ENCODE data around the gene MRGPRX2. TPM values are rescaled to one million over a fixed set of nuclear protein-coding genes. Genes with fewer than 3 reads are reported as not detected.

MRGPRX2 gene
- total RNA-seq, 2 donors from 2014 or later, result not detected

DNA sequence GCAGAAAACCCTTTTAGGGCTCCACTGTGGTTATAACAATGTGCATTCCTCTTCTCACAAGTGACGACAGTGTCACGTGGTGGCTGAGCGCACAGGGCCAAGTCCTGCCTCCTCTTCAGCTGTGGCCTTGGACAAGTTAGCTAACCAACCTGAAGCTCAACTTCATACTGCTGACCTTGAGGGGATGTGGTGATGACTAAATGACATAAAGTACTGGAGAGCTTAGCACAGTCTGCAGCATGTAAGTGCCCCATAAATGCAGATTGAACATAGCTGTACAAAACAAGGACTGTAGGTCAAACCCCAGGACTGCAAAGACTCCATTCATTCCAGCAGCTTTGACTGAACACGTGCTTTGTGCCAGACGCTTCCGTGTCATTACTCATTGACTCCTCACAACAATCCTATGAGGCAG is 20.1 kb upstream of the MRGPRX2 start:
- TF ChIP-seq, protein P1, sequence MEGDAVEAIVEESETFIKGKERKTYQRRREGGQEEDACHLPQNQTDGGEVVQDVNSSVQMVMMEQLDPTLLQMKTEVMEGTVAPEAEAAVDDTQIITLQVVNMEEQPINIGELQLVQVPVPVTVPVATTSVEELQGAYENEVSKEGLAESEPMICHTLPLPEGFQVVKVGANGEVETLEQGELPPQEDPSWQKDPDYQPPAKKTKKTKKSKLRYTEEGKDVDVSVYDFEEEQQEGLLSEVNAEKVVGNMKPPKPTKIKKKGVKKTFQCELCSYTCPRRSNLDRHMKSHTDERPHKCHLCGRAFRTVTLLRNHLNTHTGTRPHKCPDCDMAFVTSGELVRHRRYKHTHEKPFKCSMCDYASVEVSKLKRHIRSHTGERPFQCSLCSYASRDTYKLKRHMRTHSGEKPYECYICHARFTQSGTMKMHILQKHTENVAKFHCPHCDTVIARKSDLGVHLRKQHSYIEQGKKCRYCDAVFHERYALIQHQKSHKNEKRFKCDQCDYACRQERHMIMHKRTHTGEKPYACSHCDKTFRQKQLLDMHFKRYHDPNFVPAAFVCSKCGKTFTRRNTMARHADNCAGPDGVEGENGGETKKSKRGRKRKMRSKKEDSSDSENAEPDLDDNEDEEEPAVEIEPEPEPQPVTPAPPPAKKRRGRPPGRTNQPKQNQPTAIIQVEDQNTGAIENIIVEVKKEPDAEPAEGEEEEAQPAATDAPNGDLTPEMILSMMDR (IDR thresholded peaks at IDR 0.05), result no peak
- H3K4me1 ChIP-seq, result no peaks in the 10 kb centered on the region
- DNase-seq (ENCODE audit: low spot score), result no peak

DNA sequence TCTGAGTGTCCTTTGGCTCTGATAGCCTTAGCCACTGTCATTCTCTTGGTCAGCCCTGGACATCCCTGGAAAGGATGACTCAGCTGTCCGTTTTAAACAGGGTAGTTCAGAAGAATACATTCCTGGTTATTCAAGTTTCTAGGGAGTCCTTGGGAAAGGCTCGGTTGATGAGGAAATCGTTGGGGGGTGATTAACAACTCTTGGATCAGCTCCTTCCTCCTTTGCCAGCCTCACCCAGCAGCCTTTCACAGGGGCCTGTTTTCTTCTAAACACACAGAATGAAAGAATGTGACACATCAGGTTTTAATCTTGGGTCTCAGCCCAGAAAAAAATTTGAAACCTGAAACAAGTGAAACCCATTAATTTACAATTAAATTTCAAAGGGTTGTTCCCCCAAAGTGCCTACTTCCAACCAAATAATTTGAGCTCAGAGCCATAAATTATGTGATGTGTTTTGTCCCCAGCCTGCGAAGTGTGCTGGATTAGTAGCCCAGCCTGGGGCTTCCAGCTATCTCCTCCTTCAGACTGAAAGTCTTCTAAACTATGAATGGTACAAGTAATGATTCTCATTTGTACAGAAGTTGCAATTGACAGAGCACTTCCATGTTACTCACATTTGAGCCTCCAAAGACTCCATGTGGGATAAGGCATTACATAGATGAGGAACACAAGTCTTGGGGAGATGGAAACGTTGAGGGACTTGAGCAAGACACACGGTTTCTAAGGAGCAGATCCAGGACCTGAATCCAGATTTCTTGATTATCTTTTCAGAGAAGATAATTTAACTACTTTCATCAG is 19.3 kb upstream of the MRGPRX2 start:
- no peaks in the 10 kb centered on the region for H3K36me3 ChIP-seq
- TF ChIP-seq, protein P1 (IDR thresholded peaks at IDR 0.05), result no peak
- no peak overlapping the region for H3K4me3 ChIP-seq
- H3K9me3 ChIP-seq, result no peaks in the 10 kb centered on the region
- H3K4me1 ChIP-seq, result no peaks in the 10 kb centered on the region
- no peak for DNase-seq (ENCODE audit: low spot score)
- H3K27me3 ChIP-seq, result no peaks in the 10 kb centered on the region
- no peak overlapping the region for H3K27ac ChIP-seq

More for the DNA sequence above, 20.1 kb upstream of the MRGPRX2 start:
- no peaks in the 10 kb centered on the region for H3K36me3 ChIP-seq
- H3K27ac ChIP-seq, result no peak overlapping the region
- H3K27me3 ChIP-seq, result no peaks in the 10 kb centered on the region
- H3K9me3 ChIP-seq, result no peaks in the 10 kb centered on the region
- H3K4me3 ChIP-seq, result no peak overlapping the region

- DNase-seq (ENCODE audit: low spot score), result no peak
Observed at GRCh38 chr11:19077965-19078364, 17.4 kb upstream of the MRGPRX2 start.

GRCh38 chr11:19076744-19077589 is 16.4 kb upstream of the MRGPRX2 start:
- Histone ChIP-seq H3K4me1 (no peaks in the 10 kb centered on the region), H3K4me3 (no peak overlapping the region), H3K27ac (no peak overlapping the region), H3K9me3 (no peaks in the 10 kb centered on the region), H3K36me3 (no peaks in the 10 kb centered on the region), H3K27me3 (no peaks in the 10 kb centered on the region)
- TF ChIP-seq, protein P1 (IDR thresholded peaks at IDR 0.05), result peak; percentile 96 to 98
- no peak for DNase-seq (ENCODE audit: low spot score)

More at GRCh38 chr11:19077965-19078364, 17.4 kb upstream of the MRGPRX2 start:
- TF ChIP-seq, protein P1 (IDR thresholded peaks at IDR 0.05), result no peak
- no peaks in the 10 kb centered on the region for H3K36me3 ChIP-seq
- H3K4me1 ChIP-seq, result no peaks in the 10 kb centered on the region
- no peak overlapping the region for H3K4me3 ChIP-seq
- H3K27ac ChIP-seq, result no peak overlapping the region
- H3K9me3 ChIP-seq, result no peaks in the 10 kb centered on the region
- no peaks in the 10 kb centered on the region for H3K27me3 ChIP-seq

DNA sequence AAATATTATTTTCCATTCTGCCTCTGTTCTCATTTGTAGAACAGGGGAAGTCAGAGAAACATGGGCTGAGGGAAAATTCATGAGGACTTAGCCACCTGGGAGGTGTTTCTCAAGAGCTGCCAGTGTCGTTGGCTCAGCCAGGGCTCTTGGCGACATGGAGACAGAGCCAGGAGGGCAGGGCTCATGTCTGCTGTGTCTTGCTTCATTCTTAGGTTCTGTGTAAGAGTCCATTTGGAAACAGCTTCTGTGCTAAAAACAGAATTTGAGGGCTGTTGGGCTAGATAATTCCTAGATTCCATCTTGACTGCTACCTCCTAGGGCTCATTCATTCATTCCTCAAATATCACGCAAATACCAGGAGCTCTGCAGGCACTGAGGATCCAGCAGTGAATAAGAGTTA is 15.1 kb upstream of the MRGPRX2 start:
- Histone ChIP-seq H3K27me3 (no peaks in the 10 kb centered on the region), H3K36me3 (no peaks in the 10 kb centered on the region), H3K4me1 (no peaks in the 10 kb centered on the region), H3K4me3 (no peak overlapping the region), H3K9me3 (no peaks in the 10 kb centered on the region), H3K27ac (no peak overlapping the region)
- TF ChIP-seq, protein P1 (IDR thresholded peaks at IDR 0.05), result no peak
- no peak for DNase-seq (ENCODE audit: low spot score)
